SK-N-SH treated with all-trans-retinoic acid at 6 μM for 48 hours (cell line): ENCODE measurements around the gene NSG1.

Experiments used
- ARNTL ChIP-seq: fragments of 450-650 bp; formaldehyde crosslinking; IDR thresholded peaks from 2 replicates; pipeline ENCODE4 v1.5.0; 2020; ENCODE audit warnings: low read depth, mild to moderate bottlenecking, moderate library complexity, borderline replicate concordance
- CSDC2 ChIP-seq: fragments of 250-450 bp; sonication (Bioruptor Pico); IDR thresholded peaks from 2 replicates; pipeline ENCODE4 v1.5.0; 2020; ENCODE audit warnings: mild to moderate bottlenecking, moderate library complexity
- PATZ1 ChIP-seq: fragments of 250-450 bp; sonication (Bioruptor Pico); IDR thresholded peaks from 2 replicates; pipeline ENCODE4 v1.8.0; 2020; ENCODE audit warnings: mild to moderate bottlenecking, moderate library complexity, borderline replicate concordance
- RARB ChIP-seq: fragments of 250-450 bp; sonication (Bioruptor Pico); IDR thresholded peaks from 2 replicates; pipeline ENCODE4 v1.8.0; 2021; ENCODE audit warnings: mild to moderate bottlenecking, moderate library complexity
- ZFP30 ChIP-seq: fragments of 450-650 bp; formaldehyde crosslinking; IDR thresholded peaks from 2 replicates; pipeline ENCODE4 v1.5.0; 2022; ENCODE audit warnings: mild to moderate bottlenecking, moderate library complexity
- ZNF565 ChIP-seq: fragments of 450-650 bp; formaldehyde crosslinking; conservative IDR thresholded peaks from 2 replicates; pipeline ENCODE4 v1.5.0; 2020; ENCODE audit warnings: low read depth, mild to moderate bottlenecking, moderate library complexity

DNA sequence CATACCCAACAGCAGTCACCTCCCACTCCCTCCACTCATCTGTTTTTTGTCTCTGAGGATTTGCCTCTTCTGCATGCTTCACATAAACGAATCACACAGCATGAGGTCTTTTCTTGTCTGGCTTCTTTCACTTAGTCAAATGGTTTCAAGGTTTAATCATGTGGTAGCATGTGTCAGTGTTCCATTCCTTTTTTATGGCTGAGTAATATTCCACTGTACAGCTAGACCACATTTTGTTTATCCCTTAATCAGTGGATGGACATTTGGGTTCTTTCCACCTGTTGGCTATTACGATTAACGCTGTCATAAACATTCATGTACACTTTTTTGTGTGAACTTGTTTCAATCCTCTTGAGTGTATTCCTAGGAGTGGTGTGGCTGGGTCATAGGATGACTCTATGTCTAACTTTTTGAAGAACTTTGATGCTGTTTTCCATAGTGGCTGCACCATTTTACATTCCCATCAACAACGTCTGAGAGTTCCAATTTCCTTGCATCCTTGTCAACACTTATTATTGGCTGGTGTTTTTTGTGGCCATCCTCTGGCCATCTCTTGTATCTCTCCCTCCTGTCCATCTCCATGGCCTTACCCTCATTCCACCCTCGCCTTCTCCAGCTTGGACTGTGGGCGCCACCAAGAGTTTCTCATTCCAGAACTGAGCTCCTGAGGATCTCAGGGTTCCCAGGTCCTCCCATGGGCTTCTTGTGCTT lies 12.4 kb upstream of the NSG1 start:
- TF ChIP-seq ARNTL (no peak), ZNF565 (no peak), RARB (CRISPR knock-in tag) (no peak), CSDC2 (CRISPR knock-in tag) (no peak), PATZ1 (no peak), ZFP30 (CRISPR knock-in tag) (no peak)
